Endothelial cell of umbilical vein (primary cell): Measurements from ENCODE around the gene CACNA1A.

Experiments
- EZH2 ChIP-seq: IDR thresholded peaks from 2 replicates; pipeline ENCODE4 v1.6.1; 2012; ENCODE audit warnings: borderline replicate concordance, low read depth, mild to moderate bottlenecking, moderate library complexity, low read length, inconsistent platforms; ENCODE audit not compliant: severe bottlenecking
- FOS ChIP-seq: IDR thresholded peaks from 2 replicates; pipeline ENCODE4 v1.6.1; 2011; ENCODE audit warnings: mild to moderate bottlenecking, low read length, moderate library complexity, borderline replicate concordance; ENCODE audit not compliant: insufficient read depth
- GATA2 ChIP-seq: IDR thresholded peaks from 2 replicates; pipeline ENCODE4 v1.7.0; 2011; ENCODE audit warnings: low read depth, mild to moderate bottlenecking, moderate library complexity, mixed read lengths, low read length; ENCODE audit not compliant: insufficient read length, insufficient read depth
- JUN ChIP-seq: IDR thresholded peaks from 2 replicates; pipeline ENCODE4 v1.6.1; 2011; ENCODE audit warnings: borderline replicate concordance, low read depth; ENCODE audit not compliant: insufficient read length, insufficient read depth
- MAX ChIP-seq: IDR thresholded peaks from 2 replicates; pipeline ENCODE4 v1.6.1; 2011; ENCODE audit not compliant: insufficient read depth, insufficient read length
- MYC ChIP-seq: IDR thresholded peaks from one replicate; pipeline ENCODE4 v1.6.1; 2011; ENCODE audit warnings: mild to moderate bottlenecking, low read depth, low read length
- POLR2A ChIP-seq: IDR thresholded peaks from 2 replicates; pipeline ENCODE4 v1.6.1; 2012; ENCODE audit warnings: low read depth, mild to moderate bottlenecking, control low read depth, low read length
- POLR2AphosphoS5 ChIP-seq: IDR thresholded peaks from 2 replicates; pipeline ENCODE4 v1.6.1; 2012; ENCODE audit warnings: low read depth, mild to moderate bottlenecking, control low read depth, low read length, moderate library complexity; ENCODE audit not compliant: insufficient read depth
- TF ChIP-seq, protein P1 (sequence below), 2 donors: IDR thresholded peaks; 1 replicate in 1 of 2; 2 replicates in 1 of 2; pipeline ENCODE4 v1.5.1; 2011; ENCODE audit warnings: low read length in 2 of 2, mild to moderate bottlenecking in 2 of 2, moderate library complexity in 2 of 2, control low read depth in 1 of 2, inconsistent platforms in 1 of 2, low read depth in 1 of 2; ENCODE audit not compliant: insufficient read depth in 1 of 2; ENCODE audit errors: extremely low read depth in 1 of 2

GRCh38 chr19:13172346-13173138 lies 333.7 kb downstream of the CACNA1A start:
- TF ChIP-seq, protein P1, sequence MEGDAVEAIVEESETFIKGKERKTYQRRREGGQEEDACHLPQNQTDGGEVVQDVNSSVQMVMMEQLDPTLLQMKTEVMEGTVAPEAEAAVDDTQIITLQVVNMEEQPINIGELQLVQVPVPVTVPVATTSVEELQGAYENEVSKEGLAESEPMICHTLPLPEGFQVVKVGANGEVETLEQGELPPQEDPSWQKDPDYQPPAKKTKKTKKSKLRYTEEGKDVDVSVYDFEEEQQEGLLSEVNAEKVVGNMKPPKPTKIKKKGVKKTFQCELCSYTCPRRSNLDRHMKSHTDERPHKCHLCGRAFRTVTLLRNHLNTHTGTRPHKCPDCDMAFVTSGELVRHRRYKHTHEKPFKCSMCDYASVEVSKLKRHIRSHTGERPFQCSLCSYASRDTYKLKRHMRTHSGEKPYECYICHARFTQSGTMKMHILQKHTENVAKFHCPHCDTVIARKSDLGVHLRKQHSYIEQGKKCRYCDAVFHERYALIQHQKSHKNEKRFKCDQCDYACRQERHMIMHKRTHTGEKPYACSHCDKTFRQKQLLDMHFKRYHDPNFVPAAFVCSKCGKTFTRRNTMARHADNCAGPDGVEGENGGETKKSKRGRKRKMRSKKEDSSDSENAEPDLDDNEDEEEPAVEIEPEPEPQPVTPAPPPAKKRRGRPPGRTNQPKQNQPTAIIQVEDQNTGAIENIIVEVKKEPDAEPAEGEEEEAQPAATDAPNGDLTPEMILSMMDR (IDR thresholded peaks at IDR 0.05; ENCODE audit: extremely low read depth in 1 of 2, insufficient read depth in 1 of 2, low read depth in 1 of 2, low read length in 2 of 2) = no peak
- no peak for TF ChIP-seq POLR2A
- peak; percentile 74 for TF ChIP-seq FOS
- no peak for TF ChIP-seq EZH2
- TF ChIP-seq POLR2AphosphoS5 = peak; percentile 59
- TF ChIP-seq MAX = no peak
- peak; percentile 99 for TF ChIP-seq GATA2
- peak; percentile 49 for TF ChIP-seq JUN
- TF ChIP-seq MYC = peak; percentile 65
